Measurements from ENCODE around the gene VAV3. TPM values are rescaled to one million over a fixed set of nuclear protein-coding genes. Genes with fewer than 3 reads are reported as not detected.

The VAV3 gene
- total and polyA plus RNA-seq, 10 donors: 10.5 to 63.0 (median 38.8) TPM

DNA sequence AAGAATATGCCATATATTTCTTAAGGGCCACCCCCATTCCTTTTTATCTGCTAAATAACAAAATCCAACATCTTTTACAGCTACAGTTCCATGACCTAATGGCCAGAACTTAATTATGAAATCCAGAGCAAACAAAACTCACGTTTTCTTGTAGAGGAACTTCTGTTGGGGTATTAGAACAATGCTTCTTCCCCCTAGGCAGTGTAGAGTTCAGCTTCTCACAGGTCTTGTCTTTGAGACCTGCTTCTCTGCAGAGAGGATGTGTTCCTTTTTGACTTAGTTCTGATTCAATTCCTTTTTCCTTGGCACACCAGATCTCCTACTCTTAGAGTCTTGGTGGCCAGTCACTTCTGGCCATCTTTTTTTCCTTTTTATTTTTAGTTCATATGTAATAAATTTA, 22.2 kb downstream of the VAV3 start:
- TF ChIP-seq, protein P1, sequence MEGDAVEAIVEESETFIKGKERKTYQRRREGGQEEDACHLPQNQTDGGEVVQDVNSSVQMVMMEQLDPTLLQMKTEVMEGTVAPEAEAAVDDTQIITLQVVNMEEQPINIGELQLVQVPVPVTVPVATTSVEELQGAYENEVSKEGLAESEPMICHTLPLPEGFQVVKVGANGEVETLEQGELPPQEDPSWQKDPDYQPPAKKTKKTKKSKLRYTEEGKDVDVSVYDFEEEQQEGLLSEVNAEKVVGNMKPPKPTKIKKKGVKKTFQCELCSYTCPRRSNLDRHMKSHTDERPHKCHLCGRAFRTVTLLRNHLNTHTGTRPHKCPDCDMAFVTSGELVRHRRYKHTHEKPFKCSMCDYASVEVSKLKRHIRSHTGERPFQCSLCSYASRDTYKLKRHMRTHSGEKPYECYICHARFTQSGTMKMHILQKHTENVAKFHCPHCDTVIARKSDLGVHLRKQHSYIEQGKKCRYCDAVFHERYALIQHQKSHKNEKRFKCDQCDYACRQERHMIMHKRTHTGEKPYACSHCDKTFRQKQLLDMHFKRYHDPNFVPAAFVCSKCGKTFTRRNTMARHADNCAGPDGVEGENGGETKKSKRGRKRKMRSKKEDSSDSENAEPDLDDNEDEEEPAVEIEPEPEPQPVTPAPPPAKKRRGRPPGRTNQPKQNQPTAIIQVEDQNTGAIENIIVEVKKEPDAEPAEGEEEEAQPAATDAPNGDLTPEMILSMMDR (IDR thresholded peaks at IDR 0.05 in 8 of 11, conservative IDR thresholded peaks at IDR 0.05 in 3 of 11): no peak
- TF ChIP-seq POLR2A (IDR thresholded peaks at IDR 0.05): no peak
- no peak for DNase-seq
- intact Hi-C loops (cut with DNase I; ENCODE audit: low total_unique reads): no loop called here
- Histone ChIP-seq H3K27me3 (replicated peaks in 1 of 7) (no peaks in the 10 kb centered on the region), H3K4me1 (peaks cover 9 to 86% (median 50%) of the 10 kb centered on the region in 6 donors), H3K27ac (peak overlapping the region in 6 of 8 donors; percentile 71 to 90 (median 85)), H3K4me3 (no peak overlapping the region), H3K9me3 (no peaks in the 10 kb centered on the region), H3K36me3 (no peaks in the 10 kb centered on the region)
- WGBS, 5 donors: 38 to 69% (median 58%) methylated on average over 1 of the region's 1 CpG

DNA sequence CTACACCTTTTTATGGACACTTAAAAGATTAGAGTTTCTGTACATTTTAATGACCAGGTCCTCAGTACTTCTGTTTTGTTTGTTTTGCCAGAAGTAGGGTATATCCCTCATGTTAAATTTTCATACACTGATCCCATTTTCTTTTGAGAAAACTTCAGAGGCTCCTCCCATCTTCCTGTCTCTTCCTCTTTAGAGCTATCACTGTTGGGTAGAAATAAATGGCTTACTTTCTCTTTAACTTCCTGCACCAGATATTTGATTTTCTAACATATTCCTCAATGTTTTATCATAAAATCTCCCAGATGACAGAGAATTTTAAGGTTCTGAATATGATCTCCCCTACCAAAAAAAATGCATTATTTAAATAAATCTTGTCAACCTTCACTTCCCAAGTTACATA, 23.4 kb downstream of the VAV3 start:
- peaks cover 18 to 86% (median 53%) of the 10 kb centered on the region in 6 donors for H3K4me1 ChIP-seq

DNA sequence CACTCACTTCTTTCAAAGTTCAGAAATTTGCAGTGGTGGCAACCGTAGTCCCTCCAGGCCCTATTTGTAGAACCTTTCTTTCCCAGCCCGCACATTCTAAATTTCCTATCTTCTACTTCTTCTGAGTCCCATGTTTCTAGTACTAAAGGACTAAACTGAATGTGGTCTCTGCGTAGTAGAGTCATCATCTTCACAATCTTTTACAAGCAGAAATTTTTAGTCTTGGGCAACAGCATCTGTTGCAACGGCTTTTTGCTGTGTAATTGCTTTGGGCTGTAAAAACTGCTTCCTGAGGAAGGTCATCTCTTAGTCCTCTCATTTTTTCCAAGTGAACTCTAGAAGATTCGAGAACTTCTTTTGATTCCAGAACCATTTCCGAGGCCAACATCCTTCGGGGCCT, 23.9 kb downstream of the VAV3 start:
- Histone ChIP-seq H3K9me3 (no peaks in the 10 kb centered on the region), H3K27me3 (replicated peaks in 1 of 7) (no peaks in the 10 kb centered on the region), H3K36me3 (no peaks in the 10 kb centered on the region), H3K4me1 (peaks cover 22 to 88% (median 56%) of the 10 kb centered on the region in 6 donors), H3K4me3 (peak overlapping the region in 1 of 8 donors; percentile 31), H3K27ac (peak overlapping the region in 7 of 8 donors; percentile 40 to 90 (median 85))
- DNase-seq: no peak
- intact Hi-C loops (cut with DNase I; ENCODE audit: low total_unique reads): no loop called here
- 39 to 57% (median 56%) methylated on average over 7 of the region's 7 CpGs for WGBS, 5 donors
- peak in 1 of 3 donors; percentile 37 for TF ChIP-seq POLR2AphosphoS5 (IDR thresholded peaks at IDR 0.05)
- TF ChIP-seq POLR2A (IDR thresholded peaks at IDR 0.05): no peak
- TF ChIP-seq, protein P1 (IDR thresholded peaks at IDR 0.05 in 8 of 11, conservative IDR thresholded peaks at IDR 0.05 in 3 of 11): no peak

More for the DNA sequence above, 23.4 kb downstream of the VAV3 start:
- H3K36me3 ChIP-seq: no peaks in the 10 kb centered on the region
- peak overlapping the region in 1 of 8 donors; percentile 31 for H3K4me3 ChIP-seq
- no peaks in the 10 kb centered on the region for H3K9me3 ChIP-seq
- H3K27ac ChIP-seq: peak overlapping the region in 7 of 8 donors; percentile 40 to 90 (median 85)
- intact Hi-C loops (cut with DNase I; ENCODE audit: low total_unique reads): no loop called here
- no peak for TF ChIP-seq POLR2AphosphoS5 (IDR thresholded peaks at IDR 0.05)
- TF ChIP-seq POLR2A (IDR thresholded peaks at IDR 0.05): no peak
- TF ChIP-seq, protein P1 (IDR thresholded peaks at IDR 0.05 in 8 of 11, conservative IDR thresholded peaks at IDR 0.05 in 3 of 11): no peak
- no peaks in the 10 kb centered on the region for H3K27me3 ChIP-seq (replicated peaks in 1 of 7)
- no peak for DNase-seq

DNA sequence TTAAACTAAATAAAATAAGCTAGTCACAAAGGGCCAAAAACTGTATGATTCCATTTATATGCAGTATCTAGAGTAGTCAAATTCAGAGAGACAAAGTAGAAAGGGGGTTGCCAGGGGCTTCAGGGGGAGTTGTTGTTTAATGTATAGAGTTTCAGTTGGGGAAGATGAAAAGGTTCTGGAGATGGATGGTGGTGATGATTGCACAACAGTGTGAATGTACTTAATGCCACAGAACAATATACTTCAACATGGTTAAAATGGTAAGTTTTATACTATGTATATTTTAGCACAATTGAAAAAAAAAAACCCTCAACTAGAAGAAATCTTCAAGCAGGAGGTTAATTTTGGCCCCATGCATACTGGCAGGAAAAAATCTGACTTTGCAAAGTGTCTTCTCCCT, 24.3 kb downstream of the VAV3 start:
- no peak for DNase-seq
- intact Hi-C loops (cut with DNase I; ENCODE audit: low total_unique reads): no loop called here
- H3K4me1 ChIP-seq: peaks cover 26 to 89% (median 60%) of the 10 kb centered on the region in 6 donors
- no peaks in the 10 kb centered on the region for H3K36me3 ChIP-seq
- no peaks in the 10 kb centered on the region for H3K27me3 ChIP-seq (replicated peaks in 1 of 7)
- TF ChIP-seq, protein P1 (IDR thresholded peaks at IDR 0.05 in 8 of 11, conservative IDR thresholded peaks at IDR 0.05 in 3 of 11): no peak
- TF ChIP-seq POLR2AphosphoS5 (IDR thresholded peaks at IDR 0.05): no peak
- TF ChIP-seq POLR2A (IDR thresholded peaks at IDR 0.05): no peak
- no peaks in the 10 kb centered on the region for H3K9me3 ChIP-seq
- H3K4me3 ChIP-seq: peak overlapping the region in 1 of 8 donors; percentile 9
- peak overlapping the region in 7 of 8 donors; percentile 40 to 90 (median 85) for H3K27ac ChIP-seq

Measured in spleen (tissue), 11 donors.